Measurements from ENCODE around the gene GPANK1.

Gene GPANK1

GRCh38 chr6:31640612-31641011, 24.2 kb downstream of the GPANK1 start:
- DNase-seq (ENCODE audit: extremely low read depth, low read depth): no peak
- H3K4me3 ChIP-seq (replicated peaks; ENCODE audit: low read depth, low read length): no peak overlapping the region
- TF ChIP-seq, protein P1, sequence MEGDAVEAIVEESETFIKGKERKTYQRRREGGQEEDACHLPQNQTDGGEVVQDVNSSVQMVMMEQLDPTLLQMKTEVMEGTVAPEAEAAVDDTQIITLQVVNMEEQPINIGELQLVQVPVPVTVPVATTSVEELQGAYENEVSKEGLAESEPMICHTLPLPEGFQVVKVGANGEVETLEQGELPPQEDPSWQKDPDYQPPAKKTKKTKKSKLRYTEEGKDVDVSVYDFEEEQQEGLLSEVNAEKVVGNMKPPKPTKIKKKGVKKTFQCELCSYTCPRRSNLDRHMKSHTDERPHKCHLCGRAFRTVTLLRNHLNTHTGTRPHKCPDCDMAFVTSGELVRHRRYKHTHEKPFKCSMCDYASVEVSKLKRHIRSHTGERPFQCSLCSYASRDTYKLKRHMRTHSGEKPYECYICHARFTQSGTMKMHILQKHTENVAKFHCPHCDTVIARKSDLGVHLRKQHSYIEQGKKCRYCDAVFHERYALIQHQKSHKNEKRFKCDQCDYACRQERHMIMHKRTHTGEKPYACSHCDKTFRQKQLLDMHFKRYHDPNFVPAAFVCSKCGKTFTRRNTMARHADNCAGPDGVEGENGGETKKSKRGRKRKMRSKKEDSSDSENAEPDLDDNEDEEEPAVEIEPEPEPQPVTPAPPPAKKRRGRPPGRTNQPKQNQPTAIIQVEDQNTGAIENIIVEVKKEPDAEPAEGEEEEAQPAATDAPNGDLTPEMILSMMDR (IDR thresholded peaks at IDR 0.05; ENCODE audit: low read depth, low read length, missing control alignments): no peak

GRCh38 chr6:31639449-31639861, 25.3 kb downstream of the GPANK1 start:
- H3K4me3 ChIP-seq (replicated peaks; ENCODE audit: low read depth, low read length): no peak overlapping the region
- TF ChIP-seq, protein P1 (IDR thresholded peaks at IDR 0.05; ENCODE audit: low read depth, low read length, missing control alignments): no peak
- no peak for DNase-seq (ENCODE audit: extremely low read depth, low read depth)

DNA sequence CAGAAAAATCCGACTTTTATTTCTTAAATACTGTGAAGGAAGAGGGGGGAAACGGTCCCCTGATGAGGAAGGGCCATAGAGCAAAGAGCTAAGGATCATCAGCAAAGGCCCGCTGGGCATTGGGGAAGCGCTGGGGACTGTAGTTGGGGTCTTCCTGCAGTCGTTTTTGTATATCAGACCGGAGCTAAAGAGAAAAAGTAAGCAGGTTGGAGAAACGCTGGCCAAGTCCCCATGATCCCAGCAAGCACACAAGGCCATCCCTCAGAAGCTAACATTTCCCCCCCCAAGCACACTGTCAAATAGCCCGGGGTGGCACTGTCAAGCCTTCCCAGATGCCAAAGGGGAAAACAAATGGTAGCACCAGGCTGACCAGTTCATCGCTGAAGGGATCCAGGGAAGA, 25.8 kb downstream of the GPANK1 start:
- TF ChIP-seq, protein P1 (IDR thresholded peaks at IDR 0.05; ENCODE audit: low read depth, low read length, missing control alignments): no peak
- no peak overlapping the region for H3K4me3 ChIP-seq (replicated peaks; ENCODE audit: low read depth, low read length)
- DNase-seq (ENCODE audit: extremely low read depth, low read depth): no peak

DNA sequence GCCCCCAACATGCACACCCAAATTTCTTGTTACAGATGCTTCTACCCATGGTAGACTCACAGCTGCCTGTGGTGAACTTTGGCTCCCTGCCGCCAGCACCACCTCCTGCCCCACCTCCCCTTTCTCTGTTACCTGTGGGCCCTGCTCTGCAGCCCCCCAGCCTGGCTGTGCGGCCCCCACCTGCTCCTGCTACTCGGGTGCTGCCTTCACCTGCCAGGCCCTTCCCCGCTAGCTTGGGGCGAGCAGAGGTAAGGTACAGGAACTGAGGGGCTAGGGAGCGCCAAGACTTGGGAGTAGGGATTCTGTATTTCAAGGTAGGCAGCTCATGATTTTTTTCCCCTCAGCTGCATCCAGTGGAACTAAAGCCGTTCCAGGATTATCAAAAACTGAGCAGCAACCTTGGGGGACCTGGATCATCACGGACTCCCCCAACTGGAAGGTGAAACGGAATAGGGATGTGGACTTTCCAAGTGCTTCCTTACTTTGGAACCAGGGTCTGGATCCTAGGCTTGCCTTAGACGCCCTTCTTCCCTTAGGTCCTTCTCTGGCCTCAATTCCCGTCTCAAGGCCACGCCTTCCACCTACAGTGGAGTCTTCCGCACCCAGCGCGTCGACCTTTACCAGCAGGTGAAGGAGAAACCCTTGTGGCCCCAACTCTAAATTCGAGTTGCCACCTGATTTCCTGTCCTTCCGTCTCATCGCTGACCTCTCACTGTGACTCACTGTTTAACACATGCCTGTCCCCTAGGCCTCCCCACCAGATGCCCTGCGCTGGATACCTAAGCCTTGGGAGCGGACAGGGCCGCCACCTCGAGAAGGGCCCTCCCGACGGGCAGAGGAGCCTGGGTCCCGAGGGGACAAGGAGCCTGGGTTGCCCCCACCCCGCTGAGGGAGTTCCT, 27.9 kb downstream of the GPANK1 start:
- TF ChIP-seq, protein P1 (IDR thresholded peaks at IDR 0.05; ENCODE audit: low read depth, low read length, missing control alignments): no peak
- H3K4me3 ChIP-seq (replicated peaks; ENCODE audit: low read depth, low read length): no peak overlapping the region
- no peak for DNase-seq (ENCODE audit: extremely low read depth, low read depth)

DNA sequence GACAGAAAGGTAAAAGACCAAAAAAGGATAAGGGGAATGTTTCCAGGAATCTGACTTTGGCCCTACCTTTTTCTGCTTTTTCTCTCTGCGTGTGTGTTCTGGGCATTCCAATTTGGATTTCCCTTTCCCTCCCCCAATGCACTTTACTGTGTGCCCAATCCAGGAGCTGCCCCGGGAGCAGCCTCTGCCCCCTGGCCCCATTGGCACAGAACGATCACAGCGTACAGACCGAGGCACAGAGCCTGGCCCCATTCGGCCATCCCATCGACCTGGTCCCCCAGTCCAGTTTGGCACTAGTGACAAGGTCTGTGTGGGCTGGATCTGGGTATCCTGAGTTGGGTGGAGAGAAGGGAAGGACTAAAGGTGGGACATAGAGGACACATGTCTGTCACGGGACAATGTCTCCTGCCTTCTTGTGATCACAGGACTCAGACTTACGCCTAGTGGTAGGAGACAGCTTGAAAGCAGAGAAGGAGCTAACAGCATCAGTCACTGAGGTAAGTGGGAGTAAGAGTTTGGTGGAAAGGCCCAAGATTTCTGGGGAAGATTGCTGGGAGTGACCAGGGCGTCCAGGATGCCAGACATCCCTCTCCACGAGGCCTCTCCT, 29.7 kb downstream of the GPANK1 start:
- no peak for DNase-seq (ENCODE audit: extremely low read depth, low read depth)
- H3K4me3 ChIP-seq (replicated peaks; ENCODE audit: low read depth, low read length): no peak overlapping the region
- TF ChIP-seq, protein P1 (IDR thresholded peaks at IDR 0.05; ENCODE audit: low read depth, low read length, missing control alignments): no peak

GRCh38 chr6:31634131-31634530, 30.7 kb downstream of the GPANK1 start:
- no peak overlapping the region for H3K4me3 ChIP-seq (replicated peaks; ENCODE audit: low read depth, low read length)
- DNase-seq (ENCODE audit: extremely low read depth, low read depth): no peak
- TF ChIP-seq, protein P1 (IDR thresholded peaks at IDR 0.05; ENCODE audit: low read depth, low read length, missing control alignments): no peak

All from HFF-Myc (cell line).